ENCODE results near the gene DOK7. TPM values are rescaled to one million over a fixed set of nuclear protein-coding genes. Genes with fewer than 3 reads are reported as not detected.

DOK7 gene
- polyA plus RNA-seq, 1 donor (not counting 4 experiments of a cell fraction or from before 2014, with no cell fraction given): 0.13 TPM

DNA sequence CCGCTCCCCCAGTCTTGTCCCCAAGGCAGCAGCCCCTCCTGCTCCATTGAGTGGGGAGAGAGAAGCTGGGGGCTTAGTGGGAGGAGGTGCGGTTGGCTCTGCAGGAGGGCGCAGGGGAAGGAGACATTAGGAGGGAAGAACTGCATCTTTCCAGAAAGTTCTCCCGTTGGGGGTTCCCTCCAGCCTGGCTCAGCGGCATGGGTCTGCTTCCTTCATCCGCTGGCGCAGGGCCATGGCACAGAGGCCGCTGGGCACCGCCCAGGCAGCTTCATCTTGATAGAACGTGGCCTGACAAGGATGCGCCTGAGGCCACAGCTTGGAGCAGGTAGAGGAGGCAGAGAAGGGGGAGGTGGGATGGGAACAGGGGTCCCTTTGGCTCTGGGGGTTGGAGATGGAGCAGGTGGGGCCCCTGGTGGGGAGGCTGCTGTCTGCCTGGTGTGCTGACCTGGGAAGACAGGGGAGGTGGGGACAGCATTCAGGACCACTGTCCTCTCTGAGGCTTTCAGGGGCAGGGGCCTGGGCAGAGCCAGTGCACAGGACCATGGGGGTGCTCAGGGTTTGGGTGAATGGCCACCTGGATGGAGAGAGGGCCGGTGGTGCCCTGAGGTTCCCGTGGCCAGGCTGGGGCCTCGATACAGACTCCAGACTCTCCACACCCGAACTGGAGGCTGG is 12.1 kb downstream of the DOK7 start:
- no peaks in the 10 kb centered on the region for H4K20me1 ChIP-seq (ENCODE audit: control insufficient read depth, extremely low read depth, insufficient read depth, low read length)
- H3K27ac ChIP-seq (ENCODE audit: control insufficient read depth, insufficient read depth, low read length): no peak overlapping the region
- dilution Hi-C loops (cut with MboI; ENCODE audit: extremely low pct_ligation_motif_present, low sequenced_read_pairs): no loop called here
- TF ChIP-seq, protein P1, sequence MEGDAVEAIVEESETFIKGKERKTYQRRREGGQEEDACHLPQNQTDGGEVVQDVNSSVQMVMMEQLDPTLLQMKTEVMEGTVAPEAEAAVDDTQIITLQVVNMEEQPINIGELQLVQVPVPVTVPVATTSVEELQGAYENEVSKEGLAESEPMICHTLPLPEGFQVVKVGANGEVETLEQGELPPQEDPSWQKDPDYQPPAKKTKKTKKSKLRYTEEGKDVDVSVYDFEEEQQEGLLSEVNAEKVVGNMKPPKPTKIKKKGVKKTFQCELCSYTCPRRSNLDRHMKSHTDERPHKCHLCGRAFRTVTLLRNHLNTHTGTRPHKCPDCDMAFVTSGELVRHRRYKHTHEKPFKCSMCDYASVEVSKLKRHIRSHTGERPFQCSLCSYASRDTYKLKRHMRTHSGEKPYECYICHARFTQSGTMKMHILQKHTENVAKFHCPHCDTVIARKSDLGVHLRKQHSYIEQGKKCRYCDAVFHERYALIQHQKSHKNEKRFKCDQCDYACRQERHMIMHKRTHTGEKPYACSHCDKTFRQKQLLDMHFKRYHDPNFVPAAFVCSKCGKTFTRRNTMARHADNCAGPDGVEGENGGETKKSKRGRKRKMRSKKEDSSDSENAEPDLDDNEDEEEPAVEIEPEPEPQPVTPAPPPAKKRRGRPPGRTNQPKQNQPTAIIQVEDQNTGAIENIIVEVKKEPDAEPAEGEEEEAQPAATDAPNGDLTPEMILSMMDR (optimal IDR thresholded peaks at IDR 0.05 in 1 of 3, IDR thresholded peaks at IDR 0.05 in 1 of 3, conservative IDR thresholded peaks at IDR 0.05 in 1 of 3; ENCODE audit: extremely low read depth in 1 of 3, insufficient read depth in 2 of 3, low read length in 3 of 3): no peak
- TF ChIP-seq EZH2 (IDR thresholded peaks at IDR 0.05; ENCODE audit: low read length): no peak
- no peak overlapping the region for H2AFZ ChIP-seq (ENCODE audit: control insufficient read depth, low read length)
- H3K4me2 ChIP-seq (ENCODE audit: control insufficient read depth, extremely low read depth, insufficient read depth, low read depth, low read length): no peak overlapping the region
- H3K9me3 ChIP-seq (ENCODE audit: control insufficient read depth, low read depth, low read length): no peaks in the 10 kb centered on the region
- H3K36me3 ChIP-seq (ENCODE audit: control insufficient read depth in 2 of 2, extremely low read depth in 1 of 2, insufficient read depth in 2 of 2, low read length in 2 of 2): no peaks in the 10 kb centered on the region
- no peak for DNase-seq (ENCODE audit: low read depth, low spot score)
- no peaks in the 10 kb centered on the region for H3K79me2 ChIP-seq (ENCODE audit: control insufficient read depth, insufficient read depth, low read length)
- peaks cover 7% of the 10 kb centered on the region for H3K4me1 ChIP-seq (ENCODE audit: control insufficient read depth, extremely low read depth, insufficient read depth, low read length)
- no peaks in the 10 kb centered on the region for H3K9me1 ChIP-seq (ENCODE audit: control insufficient read depth, extremely low read depth, insufficient read depth, low read length)
- no peak overlapping the region for H3K9ac ChIP-seq (ENCODE audit: control insufficient read depth, extremely low read depth, insufficient read depth, low read length)
- H3K4me3 ChIP-seq (ENCODE audit: control insufficient read depth in 2 of 3, extremely low read depth in 1 of 3, insufficient read depth in 2 of 3, low read depth in 1 of 3, low read length in 3 of 3): no peak overlapping the region
- peaks cover 86% of the 10 kb centered on the region for H3K27me3 ChIP-seq (ENCODE audit: control insufficient read depth, extremely low read depth, insufficient read depth, low read length)
- no peak for FAIRE-seq

DNA sequence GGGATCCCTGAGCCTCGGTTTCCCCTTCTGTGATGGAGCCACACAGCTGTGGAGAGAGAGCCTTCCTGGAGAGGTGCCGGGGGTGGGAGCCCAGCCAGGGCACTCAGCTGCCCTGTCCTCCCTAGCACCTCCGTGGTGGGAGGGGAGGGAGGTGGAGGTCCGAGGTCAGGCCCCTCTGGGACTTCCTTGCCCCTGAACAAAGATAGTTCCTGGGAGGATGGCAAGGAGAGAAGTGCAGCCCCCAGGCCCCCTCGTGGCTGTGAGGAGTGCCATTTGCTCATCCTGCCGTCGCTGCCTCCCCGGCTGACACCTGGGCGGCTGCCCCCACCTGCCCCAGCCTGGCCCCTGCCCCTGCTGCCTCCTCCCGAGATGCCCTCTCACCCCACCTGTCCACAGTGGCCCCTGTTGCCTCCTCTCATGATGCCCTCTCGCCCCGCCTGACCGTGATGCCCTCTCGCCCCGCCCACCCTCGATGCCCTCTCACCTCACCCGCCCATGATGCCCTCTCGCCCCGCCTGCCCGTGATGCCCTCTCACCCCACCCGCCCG is 12.7 kb downstream of the DOK7 start:
- Histone ChIP-seq H3K4me1 (ENCODE audit: control insufficient read depth, extremely low read depth, insufficient read depth, low read length) (peaks cover 2% of the 10 kb centered on the region), H2AFZ (ENCODE audit: control insufficient read depth, low read length) (no peak overlapping the region), H3K9ac (ENCODE audit: control insufficient read depth, extremely low read depth, insufficient read depth, low read length) (no peak overlapping the region), H3K36me3 (ENCODE audit: control insufficient read depth in 2 of 2, extremely low read depth in 1 of 2, insufficient read depth in 2 of 2, low read length in 2 of 2) (no peaks in the 10 kb centered on the region), H3K27ac (ENCODE audit: control insufficient read depth, insufficient read depth, low read length) (no peak overlapping the region), H3K27me3 (ENCODE audit: control insufficient read depth, extremely low read depth, insufficient read depth, low read length) (peaks cover 80% of the 10 kb centered on the region), H3K9me3 (ENCODE audit: control insufficient read depth, low read depth, low read length) (no peaks in the 10 kb centered on the region), H3K4me2 (ENCODE audit: control insufficient read depth, extremely low read depth, insufficient read depth, low read depth, low read length) (no peak overlapping the region), H4K20me1 (ENCODE audit: control insufficient read depth, extremely low read depth, insufficient read depth, low read length) (no peaks in the 10 kb centered on the region), H3K4me3 (ENCODE audit: control insufficient read depth in 2 of 3, extremely low read depth in 1 of 3, insufficient read depth in 2 of 3, low read depth in 1 of 3, low read length in 3 of 3) (no peak overlapping the region), H3K9me1 (ENCODE audit: control insufficient read depth, extremely low read depth, insufficient read depth, low read length) (no peaks in the 10 kb centered on the region), H3K79me2 (ENCODE audit: control insufficient read depth, insufficient read depth, low read length) (no peaks in the 10 kb centered on the region)
- TF ChIP-seq EZH2 (IDR thresholded peaks at IDR 0.05; ENCODE audit: low read length): no peak
- TF ChIP-seq, protein P1 (optimal IDR thresholded peaks at IDR 0.05 in 1 of 3, IDR thresholded peaks at IDR 0.05 in 1 of 3, conservative IDR thresholded peaks at IDR 0.05 in 1 of 3; ENCODE audit: extremely low read depth in 1 of 3, insufficient read depth in 2 of 3, low read length in 3 of 3): no peak
- dilution Hi-C loops (cut with MboI; ENCODE audit: extremely low pct_ligation_motif_present, low sequenced_read_pairs): no loop called here
- no peak for FAIRE-seq
- no peak for DNase-seq (ENCODE audit: low read depth, low spot score)
